H1 (cell line): ENCODE data around the gene DENND1A. TPM values are rescaled to one million over a fixed set of nuclear protein-coding genes. Genes with fewer than 3 reads are reported as not detected.

Experiments
- CHD7 ChIP-seq: fragments of 300-600 bp; sonication (generic); IDR thresholded peaks from 2 replicates; pipeline ENCODE4 v1.7.1; 2012; ENCODE audit warnings: low read length, moderate library complexity, mild to moderate bottlenecking, inconsistent platforms; ENCODE audit not compliant: insufficient replicate concordance
- CREB1 ChIP-seq: IDR thresholded peaks from 2 replicates; pipeline ENCODE4 v1.6.1; 2012; ENCODE audit warnings: inconsistent platforms
- EP300 ChIP-seq, 2 experiments: IDR thresholded peaks; 1 replicate in 1 of 2; 2 replicates in 1 of 2; pipeline ENCODE4 v1.6.1; 2011 to 2012; ENCODE audit warnings: low read depth in 2 of 2, low read length in 2 of 2, mild to moderate bottlenecking in 2 of 2, borderline replicate concordance in 1 of 2, inconsistent platforms in 1 of 2, moderate library complexity in 1 of 2
- RAD21 ChIP-seq, 2 experiments: IDR thresholded peaks in 1 of 2; conservative IDR thresholded peaks in 1 of 2; 2 replicates each; pipeline ENCODE4 v1.6.1; 2011; ENCODE audit warnings: low read depth in 2 of 2, low read length in 2 of 2, improper control_type of control experiment in 1 of 2, inconsistent platforms in 1 of 2, mild to moderate bottlenecking in 1 of 2, moderate library complexity in 1 of 2
- RNF2 ChIP-seq: fragments of 200-900, 300-1000 bp; sonication (generic); IDR thresholded peaks from 2 replicates; pipeline ENCODE4 v1.7.1; 2016; ENCODE audit warnings: borderline replicate concordance, low read depth, mild to moderate bottlenecking, antibody characterized with exemption, low read length; ENCODE audit not compliant: poor library complexity, severe bottlenecking; ENCODE audit errors: missing control alignments
- RXRA ChIP-seq: IDR thresholded peaks from 2 replicates; pipeline ENCODE4 v1.6.1; 2011; ENCODE audit warnings: low read depth, mild to moderate bottlenecking, low read length, moderate library complexity; ENCODE audit not compliant: insufficient read depth
- SAP30 ChIP-seq: fragments of 300-600 bp; sonication (generic); IDR thresholded peaks from 2 replicates; pipeline ENCODE4 v1.7.1; 2012; ENCODE audit warnings: low read length, moderate library complexity, mild to moderate bottlenecking, inconsistent platforms; ENCODE audit not compliant: insufficient read depth, insufficient replicate concordance
- SIX5 ChIP-seq: IDR thresholded peaks from 2 replicates; pipeline ENCODE4 v1.6.1; 2011; ENCODE audit warnings: mild to moderate bottlenecking, low read depth, low read length
- SP1 ChIP-seq: IDR thresholded peaks from 2 replicates; pipeline ENCODE4 v1.6.1; 2011; ENCODE audit warnings: low read depth, low read length
- TCF12 ChIP-seq: IDR thresholded peaks from 2 replicates; pipeline ENCODE4 v1.6.1; 2011; ENCODE audit warnings: low read depth, mild to moderate bottlenecking, low read length
- polyA plus RNA-seq, 7 experiments: library from polyadenylated mRNA; depleted of rRNA in 3 of 7; stranded (reverse) in 5 of 7; unstranded in 2 of 7; fragments of >200 nt in 5 of 7; fragments of 200-250 nt in 2 of 7; gene quantifications; 1 replicate in 5 of 7; 2 replicates in 1 of 7; 4 replicates in 1 of 7; pipeline versions ENCODE4 v1.2.1 to v1.2.3, GENCODE V29; 2011 to 2013; ENCODE audit warnings: missing spikeins in 2 of 7, mixed read lengths in 2 of 7
- total RNA-seq: library from RNA; stranded (reverse); fragmentation: NEBNext Ultra II Directional; extraction: Animal tissue kit (Norgen Biotek cat#: 25700); gene quantifications from 2 replicates; pipeline ENCODE4 v1.2.1, GENCODE V29; 2021

Gene DENND1A
- total and polyA plus RNA-seq, 2 of the 8 experiments (the other 6 are each of a cell fraction or from before 2014, with no cell fraction given) = 24.1 to 26.4 TPM

- TF ChIP-seq CHD7 (no peak), SP1 (no peak), RXRA (no peak), CREB1 (no peak), TCF12 (no peak), RNF2 (no peak), RAD21 (IDR thresholded peaks at IDR 0.05 in 1 of 2, conservative IDR thresholded peaks at IDR 0.05 in 1 of 2; ENCODE audit: low read depth in 2 of 2, low read length in 2 of 2) (no peak), SIX5 (no peak), EP300 (IDR thresholded peaks at IDR 0.05; ENCODE audit: borderline replicate concordance in 1 of 2, low read depth in 2 of 2, low read length in 2 of 2) (no peak), SAP30 (no peak)
These were observed 580.9 kb downstream of the DENND1A start (continued) for GRCh38 chr9:123349033-123349432.
